ENCODE data around the gene MARK3. TPM values are rescaled to one million over a fixed set of nuclear protein-coding genes. Genes with fewer than 3 reads are reported as not detected.

MARK3 gene
- polyA plus RNA-seq, 3 donors = 29.3 to 163 (median 44.7) TPM

GRCh38 chr14:103491691-103492090 lies 106.5 kb downstream of the MARK3 start:
- H2AFZ ChIP-seq (ENCODE audit: insufficient read depth, low read depth, low read length, poor library complexity, severe bottlenecking) = no peak overlapping the region
- H3K9ac ChIP-seq (ENCODE audit: insufficient read depth, low read length, poor library complexity, severe bottlenecking) = no peak overlapping the region
- H3K9me3 ChIP-seq (replicated peaks in 1 of 2; ENCODE audit: control insufficient read depth in 1 of 2, insufficient read depth in 1 of 2, low read length in 2 of 2) = no peaks in the 10 kb centered on the region
- no peaks in the 10 kb centered on the region for H3K27me3 ChIP-seq (ENCODE audit: control insufficient read depth in 2 of 2, insufficient read depth in 2 of 2, low read length in 2 of 2)
- Mint-ChIP-seq H3K4me3 (no peak overlapping the region), H3K9me3 (no peaks in the 10 kb centered on the region), H3K4me1 (no peaks in the 10 kb centered on the region), H3K36me3 (peaks cover 61 to 87% of the 10 kb centered on the region in 2 donors), H3K27me3 (ENCODE audit: low read depth in 3 of 3) (peaks cover 0 to 1% (median 0%) of the 10 kb centered on the region in 3 donors), H3K27ac (peak overlapping the region in 2 of 7 donors; percentile 51 to 54)
- no peaks in the 10 kb centered on the region for H3K4me1 ChIP-seq (ENCODE audit: control insufficient read depth in 1 of 2, insufficient read depth in 2 of 2, low read length in 2 of 2)
- TF ChIP-seq CTCF (IDR thresholded peaks at IDR 0.05) = no peak
- no peak for DNase-seq
- H3K4me2 ChIP-seq (replicated peaks; ENCODE audit: extremely low read depth, low read length, poor library complexity, severe bottlenecking) = no peak overlapping the region
- peaks cover 40% of the 10 kb centered on the region for H4K20me1 ChIP-seq (ENCODE audit: insufficient read depth, low read length)
- 85% methylated on average over 5 of the region's 10 CpGs for WGBS (ENCODE audit: insufficient coverage)
- H3K36me3 ChIP-seq (replicated peaks in 1 of 2; ENCODE audit: control insufficient read depth in 1 of 2, insufficient read depth in 2 of 2, low read length in 2 of 2) = peaks cover 85 to 96% of the 10 kb centered on the region in 2 donors
- no peaks in the 10 kb centered on the region for H3K79me2 ChIP-seq (ENCODE audit: insufficient read depth, low read length)
- no peak overlapping the region for H3K4me3 ChIP-seq (replicated peaks in 1 of 3; ENCODE audit: low read depth in 2 of 3, low read length in 3 of 3)
- H3K27ac ChIP-seq (ENCODE audit: low read depth in 1 of 2, low read length in 2 of 2) = no peak overlapping the region
- intact Hi-C loops (cut with micrococcal nuclease) = no loop called here

- H3K27ac Mint-ChIP-seq = peak overlapping the region in 1 of 7 donors; percentile 46
- H3K27me3 ChIP-seq (ENCODE audit: control insufficient read depth in 2 of 2, insufficient read depth in 2 of 2, low read length in 2 of 2) = no peaks in the 10 kb centered on the region
- H2AFZ ChIP-seq (ENCODE audit: insufficient read depth, low read depth, low read length, poor library complexity, severe bottlenecking) = no peak overlapping the region
- H3K4me1 ChIP-seq (ENCODE audit: control insufficient read depth in 1 of 2, insufficient read depth in 2 of 2, low read length in 2 of 2) = no peaks in the 10 kb centered on the region
- H3K36me3 ChIP-seq (replicated peaks in 1 of 2; ENCODE audit: control insufficient read depth in 1 of 2, insufficient read depth in 2 of 2, low read length in 2 of 2) = peaks cover 84 to 97% of the 10 kb centered on the region in 2 donors
- H3K4me1 Mint-ChIP-seq = no peaks in the 10 kb centered on the region
- H3K4me3 Mint-ChIP-seq = no peak overlapping the region
- H3K36me3 Mint-ChIP-seq = peaks cover 63 to 88% of the 10 kb centered on the region in 2 donors
- H3K27me3 Mint-ChIP-seq (ENCODE audit: low read depth in 3 of 3) = peaks cover 0 to 1% (median 0%) of the 10 kb centered on the region in 3 donors
- no peak for TF ChIP-seq CTCF (IDR thresholded peaks at IDR 0.05)
- H3K9me3 Mint-ChIP-seq = no peaks in the 10 kb centered on the region
- WGBS (ENCODE audit: insufficient coverage) = 91% methylated on average over 2 of the region's 6 CpGs
- no peak overlapping the region for H3K9ac ChIP-seq (ENCODE audit: insufficient read depth, low read length, poor library complexity, severe bottlenecking)
- H3K9me3 ChIP-seq (replicated peaks in 1 of 2; ENCODE audit: control insufficient read depth in 1 of 2, insufficient read depth in 1 of 2, low read length in 2 of 2) = no peaks in the 10 kb centered on the region
- H3K27ac ChIP-seq (ENCODE audit: low read depth in 1 of 2, low read length in 2 of 2) = no peak overlapping the region
- H3K4me2 ChIP-seq (replicated peaks; ENCODE audit: extremely low read depth, low read length, poor library complexity, severe bottlenecking) = no peak overlapping the region
- no peak overlapping the region for H3K4me3 ChIP-seq (replicated peaks in 1 of 3; ENCODE audit: low read depth in 2 of 3, low read length in 3 of 3)
- intact Hi-C loops (cut with micrococcal nuclease) = no loop called here
- peaks cover 42% of the 10 kb centered on the region for H4K20me1 ChIP-seq (ENCODE audit: insufficient read depth, low read length)
- H3K79me2 ChIP-seq (ENCODE audit: insufficient read depth, low read length) = no peaks in the 10 kb centered on the region
- DNase-seq = no peak
These were observed 107.1 kb downstream of the MARK3 start for GRCh38 chr14:103492156-103492925.

Data from CD14-positive monocyte (primary cell).